ENCODE data around the gene PTCD2. TPM values are rescaled to one million over a fixed set of nuclear protein-coding genes. Genes with fewer than 3 reads are reported as not detected.
"Not testable (repeated sequence)": the region's sequence is repeated elsewhere in the genome, so short reads cannot be mapped to it uniquely, and the experiment has no call there.

Gene PTCD2
- total and polyA plus RNA-seq, 8 donors: 1.3 to 56.7 (median 2.6) TPM

- Histone ChIP-seq H3K27ac (no peak overlapping the region), H3K4me3 (no peak overlapping the region), H3K9me3 (no peaks in the 10 kb centered on the region), H3K36me3 (peaks cover 2 to 25% (median 19%) of the 10 kb centered on the region in 4 donors), H3K4me1 (peaks cover 0 to 14% (median 0%) of the 10 kb centered on the region in 4 donors), H3K27me3 (no peaks in the 10 kb centered on the region)
- 49 to 68% (median 57%) methylated on average over 4 of the region's 4 CpGs for WGBS, 5 donors
- DNase-seq: no peak
- intact Hi-C loops (cut with DNase I; ENCODE audit: low total_unique reads): no loop called here
- no peak for TF ChIP-seq POLR2AphosphoS5 (IDR thresholded peaks at IDR 0.05)
- no peak for TF ChIP-seq POLR2A (IDR thresholded peaks at IDR 0.05)
These were observed 24.6 kb upstream of the PTCD2 start for GRCh38 chr5:72295539-72295938.

- WGBS, 5 donors: 84 to 94% (median 92%) methylated on average over 2 of the region's 2 CpGs
- no peak overlapping the region for H3K4me3 ChIP-seq
- peaks cover 0 to 21% (median 2%) of the 10 kb centered on the region in 4 donors for H3K4me1 ChIP-seq
- DNase-seq: no peak
- H3K27me3 ChIP-seq: no peaks in the 10 kb centered on the region
- no peak for TF ChIP-seq POLR2A (IDR thresholded peaks at IDR 0.05)
- TF ChIP-seq CTCF (IDR thresholded peaks at IDR 0.05): no peak
- no peak for TF ChIP-seq EP300 (IDR thresholded peaks at IDR 0.05)
- no peak for TF ChIP-seq POLR2AphosphoS5 (IDR thresholded peaks at IDR 0.05)
- H3K27ac ChIP-seq: no peak overlapping the region
- peaks cover 0 to 20% (median 15%) of the 10 kb centered on the region in 4 donors for H3K36me3 ChIP-seq
- H3K9me3 ChIP-seq: no peaks in the 10 kb centered on the region
- intact Hi-C loops (cut with DNase I; ENCODE audit: low total_unique reads): no loop called here
These were observed 23.9 kb upstream of the PTCD2 start for GRCh38 chr5:72296256-72296655.

GRCh38 chr5:72298136-72298535 is 22.0 kb upstream of the PTCD2 start:
- H3K4me1 ChIP-seq: peaks cover 0 to 14% (median 2%) of the 10 kb centered on the region in 4 donors
- H3K27ac ChIP-seq; intact Hi-C loops (cut with DNase I; ENCODE audit: low total_unique reads); DNase-seq; H3K27me3 ChIP-seq; H3K9me3 ChIP-seq; H3K4me3 ChIP-seq: not testable (repeated sequence)
- 91 to 100% (median 96%) methylated on average over 3 of the region's 3 CpGs for WGBS, 5 donors
- H3K36me3 ChIP-seq: peaks cover 0 to 24% (median 19%) of the 10 kb centered on the region in 4 donors

GRCh38 chr5:72298711-72299110 is 21.5 kb upstream of the PTCD2 start:
- Histone ChIP-seq H3K36me3 (peaks cover 0 to 24% (median 19%) of the 10 kb centered on the region in 4 donors), H3K9me3 (no peaks in the 10 kb centered on the region), H3K4me3 (no peak overlapping the region), H3K27ac (no peak overlapping the region), H3K27me3 (no peaks in the 10 kb centered on the region), H3K4me1 (peaks cover 0 to 14% (median 2%) of the 10 kb centered on the region in 4 donors)
- WGBS, 5 donors: 90 to 97% (median 96%) methylated on average over 5 of the region's 5 CpGs
- no peak for DNase-seq
- intact Hi-C loops (cut with DNase I; ENCODE audit: low total_unique reads): no loop called here
- TF ChIP-seq CTCF (IDR thresholded peaks at IDR 0.05): no peak
- no peak for TF ChIP-seq POLR2AphosphoS5 (IDR thresholded peaks at IDR 0.05)
- no peak for TF ChIP-seq POLR2A (IDR thresholded peaks at IDR 0.05)
- TF ChIP-seq EP300 (IDR thresholded peaks at IDR 0.05): no peak

GRCh38 chr5:72300590-72301339 is 19.4 kb upstream of the PTCD2 start:
- Histone ChIP-seq H3K36me3 (peaks cover 0 to 18% (median 9%) of the 10 kb centered on the region in 4 donors), H3K4me1 (peaks cover 0 to 15% (median 10%) of the 10 kb centered on the region in 4 donors), H3K27ac (no peak overlapping the region), H3K9me3 (no peaks in the 10 kb centered on the region), H3K4me3 (no peak overlapping the region), H3K27me3 (no peaks in the 10 kb centered on the region)
- no peak for DNase-seq
- intact Hi-C loops (cut with DNase I; ENCODE audit: low total_unique reads): loop anchor here (10.0 kb wide), 1 partner anchor 156 kb away; no protein-coding TSS in a partner anchor
- 55 to 65% (median 58%) methylated on average over 1 of the region's 1 CpG for WGBS, 5 donors
- TF ChIP-seq POLR2A (IDR thresholded peaks at IDR 0.05) (no peak), EP300 (IDR thresholded peaks at IDR 0.05) (no peak), CTCF (IDR thresholded peaks at IDR 0.05) (no peak), POLR2AphosphoS5 (IDR thresholded peaks at IDR 0.05) (no peak)

All from stomach (tissue), 9 donors.